H9 (cell line): ENCODE results near the gene HMG20B. TPM values are rescaled to one million over a fixed set of nuclear protein-coding genes. Genes with fewer than 3 reads are reported as not detected.

Experiments
- DNase-seq: peaks from one replicate; pipeline ENCODE4 v3.0.0-alpha.2; 2017
- H2AFZ ChIP-seq: one replicate; pipeline ENCODE4 v1.6.1; 2013; ENCODE audit warnings: mild to moderate bottlenecking, low read length, control low read depth, moderate library complexity
- H2AK5ac ChIP-seq: 2 replicates; pipeline ENCODE4 v1.6.1; 2013; ENCODE audit warnings: low read length, control low read depth, mixed read lengths; ENCODE audit not compliant: insufficient read length
- H2BK120ac ChIP-seq: one replicate; pipeline ENCODE4 v1.6.1; 2013; ENCODE audit warnings: low read depth, mild to moderate bottlenecking, low read length, control low read depth, inconsistent platforms; ENCODE audit not compliant: poor library complexity, severe bottlenecking
- H2BK12ac ChIP-seq: 2 replicates; pipeline ENCODE4 v1.6.1; 2013; ENCODE audit warnings: low read length, control low read depth, mixed read lengths, low read depth; ENCODE audit not compliant: insufficient read length
- H2BK15ac ChIP-seq: 2 replicates; pipeline ENCODE4 v1.6.1; 2013; ENCODE audit warnings: low read depth, low read length, control low read depth
- H2BK20ac ChIP-seq: one replicate; pipeline ENCODE4 v1.6.1; 2013; ENCODE audit warnings: low read depth, mild to moderate bottlenecking, low read length, control low read depth, inconsistent platforms; ENCODE audit not compliant: poor library complexity, severe bottlenecking
- H2BK5ac ChIP-seq: 2 replicates; pipeline ENCODE4 v1.6.1; 2013; ENCODE audit warnings: low read length, control low read depth, mixed read lengths; ENCODE audit not compliant: insufficient read length
- H3K14ac ChIP-seq: 2 replicates; pipeline ENCODE4 v1.6.1; 2013; ENCODE audit warnings: low read length, control low read depth; ENCODE audit not compliant: insufficient read depth
- H3K18ac ChIP-seq: 2 replicates; pipeline ENCODE4 v1.6.1; 2013; ENCODE audit warnings: low read depth, mild to moderate bottlenecking, mixed read lengths, low read length, control low read depth; ENCODE audit not compliant: insufficient read length
- H3K23ac ChIP-seq: 2 replicates; pipeline ENCODE4 v1.6.1; 2013; ENCODE audit warnings: low read length, control low read depth, mixed read lengths, low read depth; ENCODE audit not compliant: insufficient read length
- H3K23me2 ChIP-seq: 2 replicates; pipeline ENCODE4 v1.6.1; 2013; ENCODE audit warnings: low read depth, mild to moderate bottlenecking, mixed read lengths, low read length, control low read depth; ENCODE audit not compliant: insufficient read length, poor library complexity, severe bottlenecking
- H3K27ac ChIP-seq: 2 replicates; pipeline ENCODE4 v1.5.1; 2013; ENCODE audit warnings: low read length, control low read depth, mixed read lengths, low read depth; ENCODE audit not compliant: insufficient read length
- H3K27me3 ChIP-seq: 2 replicates; pipeline ENCODE4 v1.6.1; 2013; ENCODE audit warnings: low read length, control low read depth, inconsistent platforms; ENCODE audit not compliant: insufficient read depth
- H3K4ac ChIP-seq: 2 replicates; pipeline ENCODE4 v1.6.1; 2013; ENCODE audit warnings: low read depth, mild to moderate bottlenecking, control low read depth, inconsistent platforms, low read length, moderate library complexity
- H3K4me1 ChIP-seq: 2 replicates; pipeline ENCODE4 v1.6.1; 2013; ENCODE audit warnings: low read length, control low read depth, inconsistent platforms; ENCODE audit not compliant: insufficient read depth
- H3K4me2 ChIP-seq: 2 replicates; pipeline ENCODE4 v1.6.1; 2013; ENCODE audit warnings: low read length, control low read depth, mixed read lengths; ENCODE audit not compliant: insufficient read length, insufficient read depth
- H3K56ac ChIP-seq: 2 replicates; pipeline ENCODE4 v1.6.1; 2013; ENCODE audit warnings: low read depth, mild to moderate bottlenecking, mixed read lengths, low read length, control low read depth; ENCODE audit not compliant: insufficient read length
- H3K79me1 ChIP-seq: 2 replicates; pipeline ENCODE4 v1.6.1; 2013; ENCODE audit warnings: low read depth, mild to moderate bottlenecking, moderate library complexity, low read length, control low read depth, inconsistent platforms; ENCODE audit not compliant: insufficient read depth, poor library complexity, severe bottlenecking
- H3K79me2 ChIP-seq: 2 replicates; pipeline ENCODE4 v1.6.1; 2013; ENCODE audit warnings: low read length, control low read depth, inconsistent platforms; ENCODE audit not compliant: insufficient read depth
- H3K9ac ChIP-seq: 2 replicates; pipeline ENCODE4 v1.6.1; 2013; ENCODE audit warnings: low read length, control low read depth, mixed read lengths; ENCODE audit not compliant: insufficient read length; ENCODE audit errors: extremely low read depth
- H3K9me3 ChIP-seq: one replicate; pipeline ENCODE4 v1.6.1; 2013; ENCODE audit warnings: low read depth, low read length, inconsistent platforms; ENCODE audit not compliant: control insufficient read depth
- H3T11ph ChIP-seq: one replicate; pipeline ENCODE4 v1.6.1; 2013; ENCODE audit warnings: mild to moderate bottlenecking, low read length, control low read depth, inconsistent platforms
- H4K20me1 ChIP-seq: one replicate; pipeline ENCODE4 v1.6.1; 2013; ENCODE audit not compliant: control insufficient read depth, insufficient read length, insufficient read depth
- H4K5ac ChIP-seq: 2 replicates; pipeline ENCODE4 v1.6.1; 2013; ENCODE audit warnings: low read depth, mild to moderate bottlenecking, mixed read lengths, low read length, control low read depth; ENCODE audit not compliant: insufficient read length
- H4K8ac ChIP-seq: replicated peaks from 2 replicates; pipeline ENCODE4 v1.6.1; 2013; ENCODE audit warnings: low read length, control low read depth, mixed read lengths, low read depth; ENCODE audit not compliant: insufficient read length
- H4K91ac ChIP-seq: 2 replicates; pipeline ENCODE4 v1.6.1; 2013; ENCODE audit warnings: low read depth, mild to moderate bottlenecking, moderate library complexity, mixed read lengths, low read length, control low read depth; ENCODE audit not compliant: insufficient read length
- H3K27ac Mint-ChIP-seq, 3 experiments: 2 replicates in 2 of 3; 3 replicates in 1 of 3; pipeline ENCODE4 v1.8.0; 2020 to 2021; ENCODE audit warnings: mixed read lengths in 3 of 3, mild to moderate bottlenecking in 1 of 3, moderate library complexity in 1 of 3
- H3K27me3 Mint-ChIP-seq: 2 replicates; pipeline ENCODE4 v1.8.0; 2021; ENCODE audit warnings: low read depth, mild to moderate bottlenecking, moderate library complexity, mixed read lengths
- H3K36me3 Mint-ChIP-seq, 3 experiments: 2 replicates in 2 of 3; 3 replicates in 1 of 3; pipeline ENCODE4 v1.8.0; 2020 to 2021; ENCODE audit warnings: low read depth in 3 of 3, mixed read lengths in 3 of 3; ENCODE audit not compliant: insufficient read depth in 1 of 3
- H3K4me1 Mint-ChIP-seq, 2 experiments: 2 replicates each; pipeline ENCODE4 v1.8.0; 2020; ENCODE audit warnings: mixed read lengths in 2 of 2
- H3K4me3 Mint-ChIP-seq, 2 experiments: 2 replicates in 1 of 2; 3 replicates in 1 of 2; pipeline ENCODE4 v1.8.0; 2020 to 2021; ENCODE audit warnings: mild to moderate bottlenecking in 2 of 2, mixed read lengths in 2 of 2, moderate library complexity in 1 of 2
- H3K9me3 Mint-ChIP-seq, 2 experiments: 2 replicates in 1 of 2; 3 replicates in 1 of 2; pipeline ENCODE4 v1.8.0; 2020; ENCODE audit warnings: mild to moderate bottlenecking in 2 of 2, mixed read lengths in 2 of 2, moderate library complexity in 1 of 2
- CTCF ChIP-seq: fragments of 200-600 bp; sonication (generic); conservative IDR thresholded peaks from 3 replicates; pipeline ENCODE4 v1.8.0; 2021; ENCODE audit warnings: antibody characterized with exemption, mild to moderate bottlenecking
- WGBS: extraction: QIAGEN DNeasy Blood & Tissue Kit; methylation state at CpG from one replicate; pipeline ENCODE4 v1.1.7; 2013; ENCODE audit warnings: missing lambda C conversion rate, low lambda C conversion rate, mixed read lengths; ENCODE audit not compliant: insufficient read length; ENCODE audit errors: extremely low coverage; 5-methylcytosine and 5-hydroxymethylcytosine counted together
- total RNA-seq: library from RNA; stranded (reverse); gene quantifications from 2 replicates; pipeline ENCODE4 v1.2.1, GENCODE V29; 2021

HMG20B gene
- total RNA-seq, 1 experiment from 2014 or later, result 58.1 TPM

GRCh38 chr19:3590991-3591659 lies 18.4 kb downstream of the HMG20B start:
- peaks cover 13 to 17% of the 10 kb centered on the region in 2 experiments for H3K9me3 Mint-ChIP-seq
- WGBS, result no CpG with 5 or more reads among the region's 8 CpGs

More at GRCh38 chr19:3590991-3591659, 18.4 kb downstream of the HMG20B start:
- Histone ChIP-seq H3T11ph (no peak overlapping the region), H2BK20ac (no peak overlapping the region), H2AFZ (no peak overlapping the region), H3K23ac (no peak overlapping the region), H2BK12ac (no peak overlapping the region), H3K79me1 (no peaks in the 10 kb centered on the region), H4K5ac (no peak overlapping the region), H3K23me2 (no peaks in the 10 kb centered on the region), H3K27ac (no peak overlapping the region), H3K18ac (no peak overlapping the region), H2BK5ac (no peak overlapping the region), H3K4ac (no peak overlapping the region), H3K14ac (no peak overlapping the region), H2AK5ac (no peak overlapping the region), H3K9me3 (no peaks in the 10 kb centered on the region), H3K4me2 (no peak overlapping the region), H3K4me1 (no peaks in the 10 kb centered on the region; the same call in 1 of the 2 replicates), H2BK120ac (no peak overlapping the region), H3K27me3 (peaks cover 4% of the 10 kb centered on the region; the same call in 1 of the 2 replicates), H3K9ac (no peak overlapping the region), H3K79me2 (no peaks in the 10 kb centered on the region), H4K91ac (no peak overlapping the region), H3K56ac (no peak overlapping the region), H2BK15ac (no peak overlapping the region), H4K8ac (no peak overlapping the region), H4K20me1 (no peaks in the 10 kb centered on the region)
- DNase-seq, result no peak
- Mint-ChIP-seq H3K4me1 (no peaks in the 10 kb centered on the region), H3K27ac (no peak overlapping the region), H3K27me3 (peaks cover 70% of the 10 kb centered on the region), H3K36me3 (no peaks in the 10 kb centered on the region; a peak in 1 of 7 replicates), H3K4me3 (no peak overlapping the region)
- no peak for TF ChIP-seq CTCF
